GM12878 (cell line): ENCODE data around the gene LMOD1.

Experiments used
- EP300 ChIP-seq, 2 experiments: fragments of 150-350 bp in 1 of 2; IDR thresholded peaks; 2 replicates each; pipeline ENCODE4 v1.6.1; 2011 to 2012; ENCODE audit warnings: low read depth in 2 of 2, low read length in 2 of 2, borderline replicate concordance in 1 of 2, improper control_type of control experiment in 1 of 2, inconsistent platforms in 1 of 2; ENCODE audit not compliant: control insufficient read depth in 1 of 2
- EZH2 ChIP-seq: IDR thresholded peaks from 2 replicates; pipeline ENCODE4 v1.6.1; 2012; ENCODE audit warnings: low read depth, mild to moderate bottlenecking, control low read depth, inconsistent platforms, low read length, borderline replicate concordance; ENCODE audit not compliant: control insufficient read depth
- RCOR1 ChIP-seq: conservative IDR thresholded peaks from 2 replicates; pipeline ENCODE4 v1.6.1; 2012; ENCODE audit warnings: low read depth, low read length, improper control_type of control experiment
- RELA ChIP-seq: fragments of 450-650 bp; IDR thresholded peaks from 2 replicates; pipeline ENCODE4 v1.8.0; 2014; ENCODE audit warnings: borderline replicate concordance; ENCODE audit not compliant: partially characterized antibody
- TARDBP ChIP-seq: IDR thresholded peaks from 2 replicates; pipeline ENCODE4 v1.6.1; 2016; ENCODE audit warnings: borderline replicate concordance
- TF ChIP-seq, protein P1 (sequence below), 3 experiments: IDR thresholded peaks in 2 of 3; conservative IDR thresholded peaks in 1 of 3; 2 replicates each; pipeline ENCODE4 v1.5.1; 2011; ENCODE audit warnings: low read depth in 3 of 3, low read length in 3 of 3, mild to moderate bottlenecking in 3 of 3, control low read depth in 2 of 3, moderate library complexity in 2 of 3, inconsistent platforms in 1 of 3, mixed read lengths in 1 of 3; ENCODE audit not compliant: control insufficient read depth in 2 of 3, insufficient read depth in 1 of 3; ENCODE audit errors: extremely low read depth in 1 of 3
- TF ChIP-seq, protein P2 (sequence below): fragments of 450-650 bp; formaldehyde crosslinking; IDR thresholded peaks from 2 replicates; pipeline ENCODE4 v1.4.0; 2020; ENCODE audit warnings: mild to moderate bottlenecking, moderate library complexity

DNA sequence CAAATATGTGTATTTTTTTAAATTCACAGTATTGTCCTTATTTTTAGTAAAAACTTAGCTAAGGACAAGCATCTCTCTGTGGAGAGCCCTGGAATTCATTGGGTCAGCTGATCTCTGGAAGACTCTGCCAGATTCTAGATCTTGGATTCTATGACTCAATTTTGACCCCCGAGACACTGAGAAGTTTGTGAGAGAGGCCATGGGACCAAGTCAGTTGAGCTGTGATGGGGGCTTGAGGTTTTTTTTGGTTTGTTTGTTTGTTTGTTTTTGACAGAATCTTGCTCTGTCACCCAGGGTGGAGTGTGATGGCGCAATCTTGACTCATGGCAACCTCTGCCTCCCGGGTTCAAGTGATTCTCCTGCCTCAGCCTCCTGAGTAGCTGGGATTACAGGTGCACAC, 44.1 kb downstream of the LMOD1 start:
- TF ChIP-seq TARDBP: no peak
- TF ChIP-seq RCOR1: no peak
- TF ChIP-seq, protein P1, sequence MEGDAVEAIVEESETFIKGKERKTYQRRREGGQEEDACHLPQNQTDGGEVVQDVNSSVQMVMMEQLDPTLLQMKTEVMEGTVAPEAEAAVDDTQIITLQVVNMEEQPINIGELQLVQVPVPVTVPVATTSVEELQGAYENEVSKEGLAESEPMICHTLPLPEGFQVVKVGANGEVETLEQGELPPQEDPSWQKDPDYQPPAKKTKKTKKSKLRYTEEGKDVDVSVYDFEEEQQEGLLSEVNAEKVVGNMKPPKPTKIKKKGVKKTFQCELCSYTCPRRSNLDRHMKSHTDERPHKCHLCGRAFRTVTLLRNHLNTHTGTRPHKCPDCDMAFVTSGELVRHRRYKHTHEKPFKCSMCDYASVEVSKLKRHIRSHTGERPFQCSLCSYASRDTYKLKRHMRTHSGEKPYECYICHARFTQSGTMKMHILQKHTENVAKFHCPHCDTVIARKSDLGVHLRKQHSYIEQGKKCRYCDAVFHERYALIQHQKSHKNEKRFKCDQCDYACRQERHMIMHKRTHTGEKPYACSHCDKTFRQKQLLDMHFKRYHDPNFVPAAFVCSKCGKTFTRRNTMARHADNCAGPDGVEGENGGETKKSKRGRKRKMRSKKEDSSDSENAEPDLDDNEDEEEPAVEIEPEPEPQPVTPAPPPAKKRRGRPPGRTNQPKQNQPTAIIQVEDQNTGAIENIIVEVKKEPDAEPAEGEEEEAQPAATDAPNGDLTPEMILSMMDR (IDR thresholded peaks at IDR 0.05 in 2 of 3, conservative IDR thresholded peaks at IDR 0.05 in 1 of 3; ENCODE audit: control insufficient read depth in 2 of 3, extremely low read depth in 1 of 3, insufficient read depth in 1 of 3, low read depth in 3 of 3, low read length in 3 of 3): no peak
- no peak for TF ChIP-seq EZH2
- no peak for TF ChIP-seq EP300 (IDR thresholded peaks at IDR 0.05; ENCODE audit: borderline replicate concordance in 1 of 2, control insufficient read depth in 1 of 2, low read depth in 2 of 2, low read length in 2 of 2)
- TF ChIP-seq RELA: no peak
- TF ChIP-seq, protein P2, sequence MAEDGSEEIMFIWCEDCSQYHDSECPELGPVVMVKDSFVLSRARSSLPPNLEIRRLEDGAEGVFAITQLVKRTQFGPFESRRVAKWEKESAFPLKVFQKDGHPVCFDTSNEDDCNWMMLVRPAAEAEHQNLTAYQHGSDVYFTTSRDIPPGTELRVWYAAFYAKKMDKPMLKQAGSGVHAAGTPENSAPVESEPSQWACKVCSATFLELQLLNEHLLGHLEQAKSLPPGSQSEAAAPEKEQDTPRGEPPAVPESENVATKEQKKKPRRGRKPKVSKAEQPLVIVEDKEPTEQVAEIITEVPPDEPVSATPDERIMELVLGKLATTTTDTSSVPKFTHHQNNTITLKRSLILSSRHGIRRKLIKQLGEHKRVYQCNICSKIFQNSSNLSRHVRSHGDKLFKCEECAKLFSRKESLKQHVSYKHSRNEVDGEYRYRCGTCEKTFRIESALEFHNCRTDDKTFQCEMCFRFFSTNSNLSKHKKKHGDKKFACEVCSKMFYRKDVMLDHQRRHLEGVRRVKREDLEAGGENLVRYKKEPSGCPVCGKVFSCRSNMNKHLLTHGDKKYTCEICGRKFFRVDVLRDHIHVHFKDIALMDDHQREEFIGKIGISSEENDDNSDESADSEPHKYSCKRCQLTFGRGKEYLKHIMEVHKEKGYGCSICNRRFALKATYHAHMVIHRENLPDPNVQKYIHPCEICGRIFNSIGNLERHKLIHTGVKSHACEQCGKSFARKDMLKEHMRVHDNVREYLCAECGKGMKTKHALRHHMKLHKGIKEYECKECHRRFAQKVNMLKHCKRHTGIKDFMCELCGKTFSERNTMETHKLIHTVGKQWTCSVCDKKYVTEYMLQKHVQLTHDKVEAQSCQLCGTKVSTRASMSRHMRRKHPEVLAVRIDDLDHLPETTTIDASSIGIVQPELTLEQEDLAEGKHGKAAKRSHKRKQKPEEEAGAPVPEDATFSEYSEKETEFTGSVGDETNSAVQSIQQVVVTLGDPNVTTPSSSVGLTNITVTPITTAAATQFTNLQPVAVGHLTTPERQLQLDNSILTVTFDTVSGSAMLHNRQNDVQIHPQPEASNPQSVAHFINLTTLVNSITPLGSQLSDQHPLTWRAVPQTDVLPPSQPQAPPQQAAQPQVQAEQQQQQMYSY (CRISPR knock-in tag): no peak
